HG03159 (cell line): ENCODE measurements around the gene CCND1.
"Not testable (repeated sequence)": the region's sequence is repeated elsewhere in the genome, so short reads cannot be mapped to it uniquely, and the experiment has no call there.

Source experiments
- ATAC-seq: cut with Tn5 transposase; IDR thresholded peaks from one replicate; pipeline ENCODE4 v1.9.1; 2021; ENCODE audit warnings: mild to moderate bottlenecking, moderate library complexity; ENCODE audit not compliant: unreplicated experiment

CCND1 gene

DNA sequence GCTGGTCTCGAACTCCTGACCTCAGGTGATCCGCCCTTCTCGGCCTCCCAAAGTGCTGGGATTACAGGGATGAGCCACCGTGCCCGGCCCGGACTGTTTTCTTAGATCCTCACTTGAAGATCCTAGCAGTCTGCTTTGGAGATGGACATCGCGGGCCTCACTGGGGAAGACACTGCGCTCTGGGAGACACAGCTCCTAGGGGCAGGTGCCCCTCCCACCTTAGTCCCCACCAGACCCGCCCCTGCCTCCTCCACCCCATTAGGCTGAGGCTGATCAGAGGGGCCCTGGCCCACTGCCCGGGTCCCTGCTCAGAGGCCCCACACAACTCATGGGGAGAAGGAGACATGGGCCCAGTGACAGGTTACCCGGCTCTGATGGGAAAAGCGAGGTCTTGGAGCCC, 45.5 kb downstream of the CCND1 start:
- ATAC-seq, result no peak

DNA sequence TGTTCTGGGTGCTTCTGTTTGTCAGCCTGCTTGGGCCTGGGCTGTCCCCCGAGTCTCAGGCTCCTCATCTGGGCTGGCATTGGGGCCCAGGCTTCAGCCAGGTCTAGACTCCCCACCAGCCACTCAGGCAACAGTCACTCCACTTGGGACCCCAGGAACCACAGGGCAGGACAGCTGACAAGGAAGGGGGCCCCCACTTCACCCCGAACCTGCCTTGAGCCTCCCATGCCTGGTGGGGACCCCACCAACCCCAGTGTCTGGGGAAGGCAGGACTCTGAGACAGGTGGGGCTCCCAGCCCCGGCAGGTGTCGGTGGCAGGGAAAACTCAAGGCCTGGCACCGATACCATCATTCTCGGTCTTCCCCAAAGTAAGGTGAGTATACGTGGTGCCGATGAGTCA, 45.9 kb downstream of the CCND1 start:
- ATAC-seq, result no peak

- not testable (repeated sequence) for ATAC-seq
These were observed 47.2 kb downstream of the CCND1 start for GRCh38 chr11:69687969-69688771.

GRCh38 chr11:69689484-69690319, 48.7 kb downstream of the CCND1 start:
- no peak for ATAC-seq

- no peak for ATAC-seq
These were observed 50.5 kb downstream of the CCND1 start for GRCh38 chr11:69691463-69691862.

DNA sequence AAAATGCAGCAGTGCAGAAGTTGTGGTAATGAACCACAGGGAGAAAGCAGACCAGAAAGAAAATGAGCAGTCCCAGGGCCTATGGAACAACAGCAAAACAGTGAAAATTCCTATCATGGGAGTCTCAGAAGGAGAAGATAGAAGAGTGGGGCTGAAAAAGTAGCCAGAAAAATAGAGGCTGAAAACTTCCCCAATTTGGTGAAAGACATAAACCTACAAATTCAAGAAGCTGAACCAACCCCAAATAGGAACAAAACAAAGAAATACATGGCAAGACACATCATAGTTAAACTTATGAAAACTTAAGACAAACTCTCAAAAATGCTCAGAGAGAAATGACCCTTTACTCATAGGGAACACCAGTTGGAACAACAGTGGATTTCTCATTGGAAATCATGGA, 51.5 kb downstream of the CCND1 start:
- ATAC-seq, result no peak

GRCh38 chr11:69694781-69695180, 53.8 kb downstream of the CCND1 start:
- no peak for ATAC-seq

GRCh38 chr11:69695581-69695980, 54.6 kb downstream of the CCND1 start:
- no peak for ATAC-seq

DNA sequence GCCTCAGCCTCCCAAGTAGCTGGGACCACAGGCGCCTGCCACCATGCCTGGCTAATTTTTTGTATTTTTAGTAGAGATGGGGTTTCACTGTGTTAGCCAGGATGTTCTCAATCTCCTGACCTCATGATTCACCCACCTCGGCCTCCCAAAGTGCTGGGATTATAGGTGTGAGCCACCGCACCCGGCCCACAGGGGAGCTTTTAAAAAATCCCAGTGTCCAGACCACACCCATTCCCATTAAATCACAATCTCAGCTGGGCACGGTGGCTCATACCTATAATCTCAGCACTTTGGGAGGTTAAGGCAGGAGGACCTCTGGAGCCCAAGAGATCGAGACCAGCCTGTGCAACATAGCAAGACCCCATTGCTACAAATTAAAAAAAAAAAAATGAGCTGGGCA, 55.0 kb downstream of the CCND1 start:
- ATAC-seq, result not testable (repeated sequence)

GRCh38 chr11:69696749-69697468, 56.0 kb downstream of the CCND1 start:
- no peak for ATAC-seq

GRCh38 chr11:69697469-69697843, 56.5 kb downstream of the CCND1 start:
- no peak for ATAC-seq

- ATAC-seq, result no peak
These were observed 56.9 kb downstream of the CCND1 start for GRCh38 chr11:69697861-69698260.

DNA sequence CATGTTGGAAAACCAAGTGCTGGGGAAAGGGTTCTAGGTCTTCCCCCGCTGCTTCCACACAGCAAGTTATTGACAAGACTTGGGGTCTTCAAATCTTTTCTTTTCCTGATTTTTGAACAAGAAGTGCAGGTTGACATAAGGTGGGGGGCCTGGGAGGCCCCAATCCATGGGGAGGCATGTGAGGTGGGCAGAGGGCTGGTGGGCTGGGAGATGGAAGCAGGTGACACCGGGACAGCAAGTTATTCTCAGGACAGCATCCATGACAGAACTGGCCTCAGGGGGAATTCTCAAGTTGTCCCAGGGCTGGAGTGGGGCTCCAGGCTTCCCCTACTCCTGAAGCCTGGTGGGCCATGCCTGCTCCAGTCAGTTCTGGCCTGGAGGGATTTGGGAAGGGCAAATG, 57.4 kb downstream of the CCND1 start:
- no peak for ATAC-seq

DNA sequence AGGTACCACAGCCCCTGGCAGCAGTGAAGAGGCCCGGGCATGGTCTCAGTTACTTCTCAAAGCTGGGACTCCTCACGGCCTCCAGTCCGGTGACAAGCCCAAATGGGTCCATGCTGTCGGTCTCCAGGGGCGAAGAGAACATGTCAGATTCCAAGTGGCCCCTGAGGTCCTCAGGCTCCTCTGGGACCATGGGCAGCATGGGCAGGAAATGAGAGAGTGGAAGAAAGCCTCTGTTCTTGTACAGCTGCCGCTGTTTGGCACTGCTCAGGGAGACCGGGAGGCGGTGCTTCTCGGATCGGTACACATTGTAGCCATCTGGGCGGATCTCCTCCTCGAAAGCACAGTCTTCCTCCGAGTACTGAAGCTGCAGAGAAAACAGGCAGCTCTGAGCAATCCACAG, 58.3 kb downstream of the CCND1 start:
- ATAC-seq, result no peak

GRCh38 chr11:69700278-69701140, 59.6 kb downstream of the CCND1 start:
- ATAC-seq, result no peak

- no peak for ATAC-seq
These were observed 61.3 kb downstream of the CCND1 start for GRCh38 chr11:69702239-69702691.

DNA sequence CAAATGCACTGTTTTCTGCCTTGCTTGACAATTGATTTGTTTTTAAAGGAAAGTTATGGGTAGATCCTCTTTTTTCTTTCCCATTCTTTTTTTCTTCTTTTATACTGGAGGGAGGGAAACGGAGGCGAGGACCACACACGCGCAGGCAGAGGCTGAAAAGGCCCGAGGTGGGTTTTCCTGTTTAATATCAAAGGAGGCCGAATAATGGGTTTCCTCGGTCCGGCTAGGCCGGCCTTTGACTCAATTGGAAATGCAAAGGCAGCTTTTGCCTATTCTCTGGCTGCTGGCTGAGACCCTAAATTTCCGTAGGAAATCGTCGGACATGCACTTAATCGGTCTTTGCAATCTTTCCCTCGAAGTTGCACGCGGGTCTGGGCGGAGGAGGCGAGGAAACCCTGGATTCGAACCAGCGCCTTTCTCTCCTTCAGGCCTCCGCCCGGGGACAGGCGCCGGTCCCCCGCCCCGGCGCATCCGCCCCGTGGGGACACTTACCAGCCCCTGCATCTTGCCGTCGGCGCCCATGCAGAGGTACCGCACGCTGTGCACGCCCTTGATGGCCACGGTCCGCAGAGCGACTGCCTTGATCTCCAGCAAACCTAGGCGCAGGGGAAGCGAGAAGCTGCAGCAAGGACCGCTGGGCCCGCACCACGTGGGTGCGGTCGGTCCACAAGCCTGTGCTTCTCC, 62.0 kb downstream of the CCND1 start:
- no peak for ATAC-seq

GRCh38 chr11:69703453-69703767, 62.5 kb downstream of the CCND1 start:
- ATAC-seq, result no peak
